ENCODE data around the gene RNF152. TPM values are rescaled to one million over a fixed set of nuclear protein-coding genes. Genes with fewer than 3 reads are reported as not detected.

RNF152 gene
- total RNA-seq, 1 donor from 2014 or later: 8.4 TPM

DNA sequence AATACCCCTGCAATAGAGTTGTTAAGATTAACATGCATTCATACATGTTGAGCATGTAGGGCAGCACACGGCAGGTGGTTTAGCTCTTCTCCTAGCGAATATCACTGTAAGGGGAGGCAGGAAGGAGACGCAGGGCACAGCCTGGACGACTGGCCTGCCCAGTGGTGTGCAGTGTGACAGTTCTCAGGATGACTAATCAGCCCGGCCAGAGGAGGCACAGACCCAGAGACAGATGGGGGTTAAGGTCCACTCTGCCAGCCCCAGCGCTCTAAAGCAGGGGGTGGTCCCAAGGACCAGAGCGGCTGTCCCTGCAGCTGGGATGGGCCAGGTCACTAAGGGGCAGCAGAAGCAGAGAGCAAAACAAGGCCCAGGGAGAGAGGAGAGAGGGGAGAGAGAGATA, 63.7 kb downstream of the RNF152 start:
- no peak overlapping the region for H3K4me3 Mint-ChIP-seq
- peaks cover 5% of the 10 kb centered on the region for H3K4me1 Mint-ChIP-seq
- H3K36me3 Mint-ChIP-seq (ENCODE audit: low read depth): no peaks in the 10 kb centered on the region
- no peaks in the 10 kb centered on the region for H3K9me3 Mint-ChIP-seq
- H3K27me3 Mint-ChIP-seq (ENCODE audit: low read depth): no peaks in the 10 kb centered on the region
- no peak overlapping the region for H3K27ac Mint-ChIP-seq (ENCODE audit: unreplicated experiment)
- DNase-seq (ENCODE audit: low read depth, low spot score): no peak
- TF ChIP-seq, protein P1, sequence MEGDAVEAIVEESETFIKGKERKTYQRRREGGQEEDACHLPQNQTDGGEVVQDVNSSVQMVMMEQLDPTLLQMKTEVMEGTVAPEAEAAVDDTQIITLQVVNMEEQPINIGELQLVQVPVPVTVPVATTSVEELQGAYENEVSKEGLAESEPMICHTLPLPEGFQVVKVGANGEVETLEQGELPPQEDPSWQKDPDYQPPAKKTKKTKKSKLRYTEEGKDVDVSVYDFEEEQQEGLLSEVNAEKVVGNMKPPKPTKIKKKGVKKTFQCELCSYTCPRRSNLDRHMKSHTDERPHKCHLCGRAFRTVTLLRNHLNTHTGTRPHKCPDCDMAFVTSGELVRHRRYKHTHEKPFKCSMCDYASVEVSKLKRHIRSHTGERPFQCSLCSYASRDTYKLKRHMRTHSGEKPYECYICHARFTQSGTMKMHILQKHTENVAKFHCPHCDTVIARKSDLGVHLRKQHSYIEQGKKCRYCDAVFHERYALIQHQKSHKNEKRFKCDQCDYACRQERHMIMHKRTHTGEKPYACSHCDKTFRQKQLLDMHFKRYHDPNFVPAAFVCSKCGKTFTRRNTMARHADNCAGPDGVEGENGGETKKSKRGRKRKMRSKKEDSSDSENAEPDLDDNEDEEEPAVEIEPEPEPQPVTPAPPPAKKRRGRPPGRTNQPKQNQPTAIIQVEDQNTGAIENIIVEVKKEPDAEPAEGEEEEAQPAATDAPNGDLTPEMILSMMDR (conservative IDR thresholded peaks at IDR 0.05): no peak

DNA sequence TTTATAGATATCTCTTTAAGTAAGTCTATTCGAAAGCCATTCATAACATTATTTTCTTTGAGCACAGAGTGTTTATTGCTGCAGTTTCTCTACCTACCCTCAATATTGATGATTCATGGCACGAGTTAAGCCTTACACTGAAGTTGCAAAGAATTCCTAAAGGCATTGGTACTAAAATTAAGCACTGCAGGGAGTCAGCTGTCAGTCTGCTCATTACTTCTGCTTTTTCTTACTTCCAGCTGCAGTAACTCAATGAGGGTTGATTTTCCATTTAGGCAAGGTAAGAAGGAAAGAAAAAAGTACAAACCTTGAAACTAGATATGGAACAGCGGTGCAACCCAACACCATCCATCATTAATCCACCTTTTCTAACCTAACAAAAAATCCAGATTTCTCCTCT, 65.2 kb downstream of the RNF152 start:
- H3K36me3 Mint-ChIP-seq (ENCODE audit: low read depth): no peaks in the 10 kb centered on the region
- TF ChIP-seq, protein P1 (conservative IDR thresholded peaks at IDR 0.05): no peak
- peaks cover 5% of the 10 kb centered on the region for H3K4me1 Mint-ChIP-seq

DNA sequence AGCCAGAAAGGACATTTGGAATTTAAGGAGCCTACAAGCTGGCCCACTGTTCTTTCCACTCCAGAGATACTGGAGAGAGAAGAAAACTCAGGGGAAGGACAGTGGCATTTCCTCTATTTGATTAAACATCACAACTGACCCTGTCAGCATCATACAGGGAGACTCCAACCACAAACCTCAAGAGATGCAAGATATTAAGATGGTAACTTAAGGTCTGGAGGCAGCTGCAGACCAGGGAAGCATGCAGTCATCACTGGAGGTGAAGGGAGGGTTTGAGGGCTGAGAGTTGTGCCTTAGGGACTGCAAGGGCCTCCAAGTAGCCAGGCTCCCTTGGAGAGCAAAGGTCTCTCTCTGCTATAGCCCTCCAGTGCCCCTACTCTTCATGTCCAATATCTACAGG, 67.4 kb downstream of the RNF152 start:
- Mint-ChIP-seq H3K36me3 (ENCODE audit: low read depth) (no peaks in the 10 kb centered on the region), H3K27me3 (ENCODE audit: low read depth) (no peaks in the 10 kb centered on the region), H3K4me3 (no peak overlapping the region), H3K4me1 (peaks cover 5% of the 10 kb centered on the region), H3K27ac (ENCODE audit: unreplicated experiment) (no peak overlapping the region), H3K9me3 (no peaks in the 10 kb centered on the region)
- TF ChIP-seq, protein P1 (conservative IDR thresholded peaks at IDR 0.05): no peak
- DNase-seq (ENCODE audit: low read depth, low spot score): no peak

More for the DNA sequence above, 65.2 kb downstream of the RNF152 start:
- no peak overlapping the region for H3K4me3 Mint-ChIP-seq
- H3K27me3 Mint-ChIP-seq (ENCODE audit: low read depth): no peaks in the 10 kb centered on the region
- no peaks in the 10 kb centered on the region for H3K9me3 Mint-ChIP-seq
- DNase-seq (ENCODE audit: low read depth, low spot score): no peak
- no peak overlapping the region for H3K27ac Mint-ChIP-seq (ENCODE audit: unreplicated experiment)

DNA sequence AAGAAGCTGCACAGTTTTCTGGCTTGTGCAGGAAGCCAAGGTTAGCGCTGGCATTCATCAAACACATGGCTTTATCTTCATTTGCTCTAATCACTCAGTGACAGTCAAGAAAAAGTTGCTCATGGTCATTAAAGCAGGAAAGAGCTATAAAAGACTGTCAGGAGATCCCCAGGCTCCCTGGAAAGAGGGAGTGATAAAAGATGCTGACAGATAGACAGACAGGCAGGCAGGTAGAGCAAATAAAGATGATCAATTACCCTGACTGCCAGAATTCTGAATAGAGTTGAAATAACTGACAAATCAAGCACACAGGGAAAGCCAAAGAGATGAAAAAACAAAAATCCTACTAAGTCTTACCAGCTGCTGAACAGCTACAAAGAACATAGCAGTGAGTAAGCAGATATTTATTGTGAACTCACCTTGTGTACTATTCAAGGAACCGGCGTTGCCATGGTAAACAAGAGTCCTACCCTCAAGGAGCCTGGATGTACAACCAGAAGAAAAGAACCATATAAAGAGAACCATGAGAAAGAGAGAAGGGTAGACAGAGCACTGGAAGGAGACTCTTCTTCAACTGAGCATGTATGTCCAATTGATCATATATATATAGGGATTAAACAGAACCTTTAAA, 68.0 kb downstream of the RNF152 start:
- Mint-ChIP-seq H3K27me3 (ENCODE audit: low read depth) (no peaks in the 10 kb centered on the region), H3K36me3 (ENCODE audit: low read depth) (no peaks in the 10 kb centered on the region), H3K27ac (ENCODE audit: unreplicated experiment) (no peak overlapping the region), H3K9me3 (no peaks in the 10 kb centered on the region), H3K4me3 (no peak overlapping the region), H3K4me1 (peaks cover 5% of the 10 kb centered on the region)
- TF ChIP-seq, protein P1 (conservative IDR thresholded peaks at IDR 0.05): no peak
- no peak for DNase-seq (ENCODE audit: low read depth, low spot score)

DNA sequence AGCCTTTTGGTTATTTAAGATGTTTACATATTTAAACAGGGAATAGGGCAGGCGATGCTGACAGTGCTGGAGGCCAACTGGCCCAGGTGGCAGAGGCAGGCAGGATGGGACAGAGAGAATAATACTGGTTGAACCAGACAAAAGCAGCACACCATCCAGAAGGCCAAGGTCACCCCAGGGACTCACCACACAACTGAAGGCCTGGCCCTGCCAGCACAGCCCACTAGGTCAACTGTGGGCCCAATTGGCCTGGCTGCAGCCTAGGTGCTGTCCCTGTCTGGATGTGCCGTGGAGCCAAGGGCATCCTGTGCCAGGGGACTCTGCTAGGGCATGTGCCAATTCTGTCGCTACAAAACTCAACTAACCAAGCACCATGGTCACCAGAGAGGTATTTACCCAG, 69.2 kb downstream of the RNF152 start:
- no peak overlapping the region for H3K4me3 Mint-ChIP-seq
- H3K36me3 Mint-ChIP-seq (ENCODE audit: low read depth): peaks cover 2% of the 10 kb centered on the region
- TF ChIP-seq, protein P1 (conservative IDR thresholded peaks at IDR 0.05): no peak

More for the DNA sequence above, 69.2 kb downstream of the RNF152 start:
- Mint-ChIP-seq H3K27ac (ENCODE audit: unreplicated experiment) (no peak overlapping the region), H3K4me1 (peaks cover 5% of the 10 kb centered on the region), H3K27me3 (ENCODE audit: low read depth) (no peaks in the 10 kb centered on the region), H3K9me3 (peaks cover 3% of the 10 kb centered on the region)
- DNase-seq (ENCODE audit: low read depth, low spot score): no peak

Measured in neural crest cell (in vitro differentiated cells).